Thoracic aorta (tissue), 2 donors: Measurements from ENCODE around the gene EXOC6. TPM values are rescaled to one million over a fixed set of nuclear protein-coding genes. Genes with fewer than 3 reads are reported as not detected.
"Not testable (repeated sequence)": the region's sequence is repeated elsewhere in the genome, so short reads cannot be mapped to it uniquely, and the experiment has no call there.

Source experiments
- ATAC-seq: fragments of 150-250 bp; one replicate; pipeline ENCODE4 v1.8.0; 2017; ENCODE audit warnings: low read depth; ENCODE audit not compliant: insufficient number of reproducible peaks, low FRiP score
- DNase-seq: peaks from one replicate; pipeline ENCODE4 v3.0.0-alpha.2; 2020; ENCODE audit warnings: low spot score
- H3K27ac ChIP-seq, 2 donors: fragments of 200-600 bp; sonication (generic); 1 replicate in 1 of 2; 2 replicates in 1 of 2; pipeline ENCODE4 v1.5.1; 2016; ENCODE audit warnings: mild to moderate bottlenecking in 2 of 2, moderate library complexity in 2 of 2
- H3K27me3 ChIP-seq: fragments of 200-600 bp; sonication (generic); replicated peaks from 2 replicates; pipeline ENCODE4 v1.6.0; 2016; ENCODE audit warnings: mild to moderate bottlenecking; ENCODE audit not compliant: insufficient read depth
- H3K36me3 ChIP-seq: fragments of 200-600 bp; sonication (generic); one replicate; pipeline ENCODE4 v1.5.1; 2016
- H3K4me1 ChIP-seq, 2 donors: fragments of 200-600 bp; sonication (generic); 1 replicate in 1 of 2; 2 replicates in 1 of 2; pipeline versions ENCODE4 v1.5.1 to v1.6.0; 2016; ENCODE audit warnings: low read depth in 2 of 2, mild to moderate bottlenecking in 1 of 2; ENCODE audit not compliant: control insufficient read depth in 1 of 2
- H3K4me3 ChIP-seq: fragments of 200-600 bp; sonication (generic); 2 replicates; pipeline ENCODE4 v1.5.1; 2016; ENCODE audit warnings: mild to moderate bottlenecking
- H3K9me3 ChIP-seq: fragments of 200-600 bp; sonication (generic); 2 replicates; pipeline ENCODE4 v1.5.1; 2016
- total RNA-seq, 2 donors: library from RNA; depleted of rRNA; stranded (reverse); fragments of >200 nt; gene quantifications; one replicate each; pipeline versions ENCODE4 v1.1.0 to v1.2.3, GENCODE V29; 2016
- TF ChIP-seq, protein P1 (sequence below): fragments of 200-600 bp; sonication (generic); IDR thresholded peaks from one replicate; pipeline ENCODE4 v1.5.1; 2019; ENCODE audit warnings: antibody characterized with exemption

Gene EXOC6
- total RNA-seq, 2 donors from 2014 or later, result 13.3 to 16.8 TPM

DNA sequence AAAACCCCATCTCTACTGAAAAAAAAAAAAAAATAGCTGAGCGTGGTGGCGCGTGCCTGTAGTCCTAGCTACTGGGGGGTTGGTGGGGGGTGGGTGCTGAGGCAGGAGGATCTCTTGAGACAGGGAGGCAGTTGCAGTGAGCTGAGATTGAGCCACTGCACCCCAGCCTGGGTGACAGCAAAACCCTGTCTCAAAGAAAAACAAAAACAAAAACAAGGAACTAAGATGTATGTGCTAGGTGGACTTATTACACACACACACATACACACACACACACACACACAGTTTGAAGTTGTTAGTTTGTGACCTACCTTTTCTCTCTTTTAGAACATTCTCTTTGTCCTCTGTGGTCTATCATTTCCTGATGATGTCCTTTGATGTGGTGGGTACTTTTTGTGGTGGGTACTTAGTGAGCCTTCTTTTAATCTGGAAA, 53.5 kb downstream of the EXOC6 start:
- Histone ChIP-seq H3K4me1 (no peaks in the 10 kb centered on the region), H3K27ac (no peak overlapping the region), H3K9me3 (no peaks in the 10 kb centered on the region), H3K4me3 (no peak overlapping the region), H3K36me3 (peaks cover 11% of the 10 kb centered on the region), H3K27me3 (no peaks in the 10 kb centered on the region)
- ATAC-seq (no peak), DNase-seq (no peak)
- TF ChIP-seq, protein P1, sequence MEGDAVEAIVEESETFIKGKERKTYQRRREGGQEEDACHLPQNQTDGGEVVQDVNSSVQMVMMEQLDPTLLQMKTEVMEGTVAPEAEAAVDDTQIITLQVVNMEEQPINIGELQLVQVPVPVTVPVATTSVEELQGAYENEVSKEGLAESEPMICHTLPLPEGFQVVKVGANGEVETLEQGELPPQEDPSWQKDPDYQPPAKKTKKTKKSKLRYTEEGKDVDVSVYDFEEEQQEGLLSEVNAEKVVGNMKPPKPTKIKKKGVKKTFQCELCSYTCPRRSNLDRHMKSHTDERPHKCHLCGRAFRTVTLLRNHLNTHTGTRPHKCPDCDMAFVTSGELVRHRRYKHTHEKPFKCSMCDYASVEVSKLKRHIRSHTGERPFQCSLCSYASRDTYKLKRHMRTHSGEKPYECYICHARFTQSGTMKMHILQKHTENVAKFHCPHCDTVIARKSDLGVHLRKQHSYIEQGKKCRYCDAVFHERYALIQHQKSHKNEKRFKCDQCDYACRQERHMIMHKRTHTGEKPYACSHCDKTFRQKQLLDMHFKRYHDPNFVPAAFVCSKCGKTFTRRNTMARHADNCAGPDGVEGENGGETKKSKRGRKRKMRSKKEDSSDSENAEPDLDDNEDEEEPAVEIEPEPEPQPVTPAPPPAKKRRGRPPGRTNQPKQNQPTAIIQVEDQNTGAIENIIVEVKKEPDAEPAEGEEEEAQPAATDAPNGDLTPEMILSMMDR, result no peak

DNA sequence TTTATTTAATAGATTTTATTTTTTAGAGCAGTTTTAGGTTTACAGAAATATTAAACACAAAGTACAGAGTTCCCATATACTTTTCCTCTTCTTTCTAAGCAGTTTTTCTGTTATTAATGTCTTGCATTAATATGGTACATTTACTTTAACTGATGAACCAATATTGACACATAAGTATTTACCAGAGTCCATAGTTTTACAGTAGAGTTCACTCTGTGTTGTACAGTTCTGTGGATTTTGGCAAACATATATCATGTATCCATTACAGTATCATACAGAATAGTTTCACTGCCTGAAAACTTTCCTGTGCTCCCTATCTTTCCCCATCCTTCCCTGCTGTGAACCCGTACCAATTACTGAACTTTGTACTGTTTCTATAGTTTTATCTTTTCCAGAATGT, 55.3 kb downstream of the EXOC6 start:
- TF ChIP-seq, protein P1, result no peak
- no peaks in the 10 kb centered on the region for H3K27me3 ChIP-seq
- H3K27ac ChIP-seq, result no peak overlapping the region
- ATAC-seq, result no peak
- H3K4me3 ChIP-seq, result no peak overlapping the region
- no peak for DNase-seq
- H3K9me3 ChIP-seq, result no peaks in the 10 kb centered on the region
- peaks cover 8% of the 10 kb centered on the region for H3K36me3 ChIP-seq
- H3K4me1 ChIP-seq, result no peaks in the 10 kb centered on the region

DNA sequence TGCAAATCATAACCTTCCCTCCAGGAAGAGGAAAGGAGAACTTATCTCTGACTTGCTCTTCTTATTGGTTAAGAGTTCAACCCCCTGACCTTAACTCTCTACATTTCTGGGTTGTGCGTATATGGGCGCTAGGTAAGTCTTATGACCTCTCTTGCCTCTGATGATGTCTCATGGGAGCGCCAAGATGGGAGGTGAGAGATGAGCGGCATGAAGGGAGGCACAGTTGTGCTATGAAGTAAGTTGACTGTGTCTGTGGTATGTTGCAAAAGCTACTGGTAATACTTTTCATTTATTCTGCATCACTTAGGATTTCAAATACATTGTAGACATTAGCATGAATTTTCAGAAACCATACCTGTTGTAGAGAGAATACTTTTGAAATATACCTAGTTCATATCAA, 59.0 kb downstream of the EXOC6 start:
- TF ChIP-seq, protein P1, result no peak
- Histone ChIP-seq H3K27me3 (no peaks in the 10 kb centered on the region), H3K27ac (no peak overlapping the region), H3K4me3 (no peak overlapping the region), H3K4me1 (no peaks in the 10 kb centered on the region), H3K36me3 (peaks cover 7% of the 10 kb centered on the region), H3K9me3 (no peaks in the 10 kb centered on the region)
- no peak for DNase-seq
- ATAC-seq, result no peak

DNA sequence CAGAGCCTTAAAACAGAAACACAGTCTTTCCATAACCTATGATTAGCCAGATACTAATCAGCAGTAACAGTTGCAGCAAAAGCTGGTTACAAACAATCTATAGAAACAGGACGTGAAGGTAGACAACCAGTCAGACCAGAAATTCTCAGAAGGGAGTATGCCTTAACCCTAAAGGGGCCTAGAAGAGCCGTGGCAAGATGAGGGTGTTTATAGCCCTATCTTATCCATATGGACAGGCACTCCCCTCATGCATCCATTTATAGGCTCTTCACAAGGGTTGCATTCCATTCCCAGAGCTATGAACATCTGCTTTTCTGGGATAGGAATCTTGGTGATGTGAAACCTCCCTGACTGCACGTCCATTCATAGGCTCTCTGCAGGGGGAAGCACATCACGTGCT, 64.3 kb downstream of the EXOC6 start:
- H3K27me3 ChIP-seq, H3K4me1 ChIP-seq, H3K27ac ChIP-seq, H3K9me3 ChIP-seq, ATAC-seq, H3K4me3 ChIP-seq, H3K36me3 ChIP-seq, DNase-seq: not testable (repeated sequence)

GRCh38 chr10:92913973-92914372, 65.7 kb downstream of the EXOC6 start:
- no peaks in the 10 kb centered on the region for H3K9me3 ChIP-seq
- no peak for DNase-seq
- H3K4me3 ChIP-seq, result no peak overlapping the region
- TF ChIP-seq, protein P1, result no peak
- H3K27me3 ChIP-seq, result no peaks in the 10 kb centered on the region
- ATAC-seq, result no peak
- H3K27ac ChIP-seq, result no peak overlapping the region
- peaks cover 8% of the 10 kb centered on the region for H3K36me3 ChIP-seq
- no peaks in the 10 kb centered on the region for H3K4me1 ChIP-seq
